ENCODE measurements around the gene ELF4.

DNA sequence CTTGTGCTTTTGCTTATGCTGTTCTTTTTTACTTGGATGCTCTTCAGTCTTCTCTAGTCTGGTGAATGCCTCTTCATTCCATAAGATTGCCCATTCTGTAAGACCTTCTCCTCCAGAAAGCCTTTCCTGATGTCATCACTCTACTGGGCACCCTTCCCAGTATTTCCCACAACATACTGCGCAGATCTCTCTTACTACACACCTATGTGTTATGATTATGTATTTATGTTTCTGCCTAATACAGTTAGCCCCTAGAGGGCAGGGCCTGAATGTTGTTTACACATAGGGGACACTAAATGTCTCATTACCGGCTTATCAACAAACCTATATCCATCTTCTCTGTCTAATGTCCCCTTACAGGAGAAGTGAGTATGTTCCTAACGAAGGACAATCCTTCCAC lies 34.2 kb upstream of the ELF4 start:
- TF ChIP-seq, protein P1, sequence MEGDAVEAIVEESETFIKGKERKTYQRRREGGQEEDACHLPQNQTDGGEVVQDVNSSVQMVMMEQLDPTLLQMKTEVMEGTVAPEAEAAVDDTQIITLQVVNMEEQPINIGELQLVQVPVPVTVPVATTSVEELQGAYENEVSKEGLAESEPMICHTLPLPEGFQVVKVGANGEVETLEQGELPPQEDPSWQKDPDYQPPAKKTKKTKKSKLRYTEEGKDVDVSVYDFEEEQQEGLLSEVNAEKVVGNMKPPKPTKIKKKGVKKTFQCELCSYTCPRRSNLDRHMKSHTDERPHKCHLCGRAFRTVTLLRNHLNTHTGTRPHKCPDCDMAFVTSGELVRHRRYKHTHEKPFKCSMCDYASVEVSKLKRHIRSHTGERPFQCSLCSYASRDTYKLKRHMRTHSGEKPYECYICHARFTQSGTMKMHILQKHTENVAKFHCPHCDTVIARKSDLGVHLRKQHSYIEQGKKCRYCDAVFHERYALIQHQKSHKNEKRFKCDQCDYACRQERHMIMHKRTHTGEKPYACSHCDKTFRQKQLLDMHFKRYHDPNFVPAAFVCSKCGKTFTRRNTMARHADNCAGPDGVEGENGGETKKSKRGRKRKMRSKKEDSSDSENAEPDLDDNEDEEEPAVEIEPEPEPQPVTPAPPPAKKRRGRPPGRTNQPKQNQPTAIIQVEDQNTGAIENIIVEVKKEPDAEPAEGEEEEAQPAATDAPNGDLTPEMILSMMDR (IDR thresholded peaks at IDR 0.05; ENCODE audit: poor library complexity, severe bottlenecking) = no peak
- no peak for TF ChIP-seq EZH2 (IDR thresholded peaks at IDR 0.05; ENCODE audit: borderline replicate concordance, insufficient read depth, low read length, poor library complexity, severe bottlenecking)

Data from neural cell (in vitro differentiated cells).